Upper lobe of right lung (tissue), 1 donor: ENCODE measurements around the gene EYA2. TPM values are rescaled to one million over a fixed set of nuclear protein-coding genes. Genes with fewer than 3 reads are reported as not detected.
"Not testable (repeated sequence)": the region's sequence is repeated elsewhere in the genome, so short reads cannot be mapped to it uniquely, and the experiment has no call there.

Experiments used
- ATAC-seq: fragments of 200-7000 bp; cut with Tn5 transposase; one replicate; pipeline ENCODE4 v1.9.1; 2020; ENCODE audit warnings: mild to moderate bottlenecking, moderate library complexity
- DNase-seq: peaks from one replicate; pipeline ENCODE4 v3.0.0-alpha.2; 2020
- H3K27ac ChIP-seq: fragments of 200-600 bp; one replicate; pipeline ENCODE4 v1.8.0; 2022
- H3K27me3 ChIP-seq: fragments of 200-600 bp; one replicate; pipeline ENCODE4 v1.8.0; 2022; ENCODE audit warnings: mild to moderate bottlenecking
- H3K36me3 ChIP-seq: fragments of 200-600 bp; one replicate; pipeline ENCODE4 v1.8.0; 2022
- H3K4me1 ChIP-seq: fragments of 200-600 bp; one replicate; pipeline ENCODE4 v1.8.0; 2022
- H3K4me3 ChIP-seq: fragments of 200-600 bp; one replicate; pipeline ENCODE4 v1.8.0; 2022; ENCODE audit warnings: mild to moderate bottlenecking
- H3K9me3 ChIP-seq: fragments of 200-600 bp; one replicate; pipeline ENCODE4 v1.8.0; 2022
- intact Hi-C: fragments of 100-400 bp; cut with DNase I; formaldehyde crosslinking; loops from one replicate; pipeline ENCODE4 v1.11.0; 2022
- total RNA-seq: library from RNA; stranded (reverse); fragmentation: NEBNext Ultra II Directional; extraction: Animal tissue kit (Norgen Biotek cat#: 25700); gene quantifications from one replicate; pipeline ENCODE4 v1.2.1, GENCODE V29; 2021
- TF ChIP-seq, protein P1 (sequence below): fragments of 200-600 bp; IDR thresholded peaks from one replicate; pipeline ENCODE4 v1.8.0; 2022; ENCODE audit warnings: antibody characterized with exemption
- donor health status: DM: no; HTN: yes; CAD: no; lungs with severe emphysema.

The EYA2 gene
- total RNA-seq, 1 donor from 2014 or later, result 1.8 TPM

- H3K4me3 ChIP-seq, result no peak overlapping the region
- TF ChIP-seq, protein P1, sequence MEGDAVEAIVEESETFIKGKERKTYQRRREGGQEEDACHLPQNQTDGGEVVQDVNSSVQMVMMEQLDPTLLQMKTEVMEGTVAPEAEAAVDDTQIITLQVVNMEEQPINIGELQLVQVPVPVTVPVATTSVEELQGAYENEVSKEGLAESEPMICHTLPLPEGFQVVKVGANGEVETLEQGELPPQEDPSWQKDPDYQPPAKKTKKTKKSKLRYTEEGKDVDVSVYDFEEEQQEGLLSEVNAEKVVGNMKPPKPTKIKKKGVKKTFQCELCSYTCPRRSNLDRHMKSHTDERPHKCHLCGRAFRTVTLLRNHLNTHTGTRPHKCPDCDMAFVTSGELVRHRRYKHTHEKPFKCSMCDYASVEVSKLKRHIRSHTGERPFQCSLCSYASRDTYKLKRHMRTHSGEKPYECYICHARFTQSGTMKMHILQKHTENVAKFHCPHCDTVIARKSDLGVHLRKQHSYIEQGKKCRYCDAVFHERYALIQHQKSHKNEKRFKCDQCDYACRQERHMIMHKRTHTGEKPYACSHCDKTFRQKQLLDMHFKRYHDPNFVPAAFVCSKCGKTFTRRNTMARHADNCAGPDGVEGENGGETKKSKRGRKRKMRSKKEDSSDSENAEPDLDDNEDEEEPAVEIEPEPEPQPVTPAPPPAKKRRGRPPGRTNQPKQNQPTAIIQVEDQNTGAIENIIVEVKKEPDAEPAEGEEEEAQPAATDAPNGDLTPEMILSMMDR, result no peak
- H3K9me3 ChIP-seq, result peaks cover 4% of the 10 kb centered on the region
- H3K4me1 ChIP-seq, result no peaks in the 10 kb centered on the region
- DNase-seq (no peak), ATAC-seq (no peak)
- intact Hi-C loops, result no loop called here
- H3K27me3 ChIP-seq, result peaks cover 6% of the 10 kb centered on the region
- no peaks in the 10 kb centered on the region for H3K36me3 ChIP-seq
- H3K27ac ChIP-seq, result no peak overlapping the region
These were observed 28.8 kb upstream of the EYA2 start for GRCh38 chr20:46865824-46866223.

- intact Hi-C loops, result no loop called here
- H3K4me3 ChIP-seq, result no peak overlapping the region
- H3K4me1 ChIP-seq, result no peaks in the 10 kb centered on the region
- no peaks in the 10 kb centered on the region for H3K9me3 ChIP-seq
- DNase-seq (no peak), ATAC-seq (no peak)
- H3K27ac ChIP-seq, result no peak overlapping the region
- H3K27me3 ChIP-seq, result peaks cover 6% of the 10 kb centered on the region
- TF ChIP-seq, protein P1, result no peak
- H3K36me3 ChIP-seq, result no peaks in the 10 kb centered on the region
These were observed 24.6 kb upstream of the EYA2 start for GRCh38 chr20:46870041-46870440.

DNA sequence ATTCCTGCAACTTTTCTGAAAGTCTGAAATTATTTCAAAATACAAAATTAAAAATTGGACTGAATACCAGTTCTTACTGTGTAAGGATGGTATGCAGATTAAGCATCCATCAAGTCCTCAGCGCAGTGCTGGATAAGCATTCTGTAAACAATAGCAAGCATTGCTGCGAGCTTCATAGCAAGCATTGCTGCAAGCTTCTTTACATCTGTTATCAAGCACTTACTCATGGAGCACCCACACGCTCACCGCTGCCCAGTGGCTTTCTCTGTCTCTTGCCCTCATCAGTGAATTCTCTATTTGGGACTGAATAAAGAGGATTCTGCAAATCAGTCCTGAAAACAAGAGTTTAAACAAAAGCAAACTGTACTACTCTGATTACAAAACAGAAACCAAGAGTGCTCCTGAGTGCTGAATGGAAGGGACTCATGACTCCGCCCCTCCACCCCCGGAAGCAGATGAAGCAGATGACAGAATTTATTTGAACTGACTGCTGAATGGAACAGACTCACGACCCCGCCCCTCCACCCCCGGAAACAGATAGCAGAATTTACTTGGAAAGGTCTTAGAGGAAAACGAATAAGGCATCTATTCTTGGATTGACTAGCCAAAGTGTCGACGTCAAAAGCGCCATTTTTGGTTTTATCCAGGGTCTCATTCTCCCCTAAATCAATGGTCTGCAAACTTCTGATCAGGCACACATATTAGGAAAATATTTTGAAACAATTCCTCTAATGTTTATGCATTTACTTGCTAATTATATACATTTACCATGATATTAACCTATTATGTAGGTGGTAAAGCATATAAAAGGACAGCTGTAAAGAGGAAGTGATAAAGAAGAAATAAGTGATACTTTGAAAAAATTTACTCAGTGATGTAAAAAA lies 22.1 kb upstream of the EYA2 start:
- intact Hi-C loops, result no loop called here
- Histone ChIP-seq H3K27ac (no peak overlapping the region), H3K9me3 (no peaks in the 10 kb centered on the region), H3K27me3 (peaks cover 6% of the 10 kb centered on the region), H3K36me3 (no peaks in the 10 kb centered on the region), H3K4me1 (no peaks in the 10 kb centered on the region), H3K4me3 (peak overlapping the region; percentile 22)
- DNase-seq (no peak), ATAC-seq (no peak)
- TF ChIP-seq, protein P1, result no peak

- Histone ChIP-seq H3K27me3 (peaks cover 6% of the 10 kb centered on the region), H3K36me3 (no peaks in the 10 kb centered on the region), H3K27ac (no peak overlapping the region), H3K4me1 (no peaks in the 10 kb centered on the region), H3K4me3 (no peak overlapping the region), H3K9me3 (no peaks in the 10 kb centered on the region)
- intact Hi-C loops, result no loop called here
- TF ChIP-seq, protein P1, result no peak
- DNase-seq, result no peak
- ATAC-seq, result no peak
These were observed 19.6 kb upstream of the EYA2 start for GRCh38 chr20:46875059-46875458.

- intact Hi-C loops, result no loop called here
These were observed 15.3 kb upstream of the EYA2 start for GRCh38 chr20:46879386-46879785.

GRCh38 chr20:46879963-46880362 lies 14.7 kb upstream of the EYA2 start:
- H3K4me3 ChIP-seq, intact Hi-C loops, ATAC-seq, H3K36me3 ChIP-seq, H3K27ac ChIP-seq, H3K4me1 ChIP-seq, DNase-seq, H3K9me3 ChIP-seq, H3K27me3 ChIP-seq: not testable (repeated sequence)

More at GRCh38 chr20:46879386-46879785, 15.3 kb upstream of the EYA2 start:
- ATAC-seq (no peak), DNase-seq (no peak)
- TF ChIP-seq, protein P1, result no peak
- peaks cover 7% of the 10 kb centered on the region for H3K27me3 ChIP-seq
- H3K4me1 ChIP-seq, result no peaks in the 10 kb centered on the region
- H3K9me3 ChIP-seq, result no peaks in the 10 kb centered on the region
- no peak overlapping the region for H3K27ac ChIP-seq
- H3K36me3 ChIP-seq, result no peaks in the 10 kb centered on the region
- no peak overlapping the region for H3K4me3 ChIP-seq
